Peyer's patch (tissue), 4 donors: ENCODE data around the gene SOHLH2.

Experiments used
- POLR2A ChIP-seq, 2 donors: fragments of 450-650 bp; IDR thresholded peaks; one replicate each; pipeline ENCODE4 v1.5.1; 2017; ENCODE audit warnings: antibody characterized with exemption in 2 of 2, mild to moderate bottlenecking in 2 of 2, moderate library complexity in 2 of 2
- TF ChIP-seq, protein P1 (sequence below), 6 experiments: fragments of 450-650 bp in 4 of 6; fragments of 200-600 bp in 2 of 6; sonication (generic) in 1 of 6; IDR thresholded peaks; one replicate each; pipeline ENCODE4 v1.5.1; 2017 to 2019; ENCODE audit warnings: antibody characterized with exemption in 6 of 6, mild to moderate bottlenecking in 3 of 6, moderate library complexity in 1 of 6

DNA sequence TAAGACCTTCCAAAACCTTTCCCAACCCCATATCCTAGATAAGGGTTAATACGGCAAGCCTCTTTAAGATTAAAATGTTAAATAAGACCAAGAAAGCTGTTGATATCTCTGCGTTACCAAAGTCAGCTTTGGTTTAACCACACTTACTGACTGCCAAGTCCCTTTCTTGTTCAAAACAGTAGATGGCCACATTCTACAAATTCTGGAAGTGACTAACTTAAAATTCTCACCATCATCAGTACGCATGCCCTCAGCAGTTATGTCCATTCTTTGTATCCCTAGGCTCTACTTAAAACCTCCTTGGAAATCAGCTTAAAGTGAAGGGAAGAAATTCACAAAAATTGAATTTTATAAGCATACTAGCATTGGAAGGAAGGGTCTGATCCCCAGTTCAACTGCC lies 23.6 kb downstream of the SOHLH2 start:
- no peak for TF ChIP-seq POLR2A (IDR thresholded peaks at IDR 0.05)
- TF ChIP-seq, protein P1, sequence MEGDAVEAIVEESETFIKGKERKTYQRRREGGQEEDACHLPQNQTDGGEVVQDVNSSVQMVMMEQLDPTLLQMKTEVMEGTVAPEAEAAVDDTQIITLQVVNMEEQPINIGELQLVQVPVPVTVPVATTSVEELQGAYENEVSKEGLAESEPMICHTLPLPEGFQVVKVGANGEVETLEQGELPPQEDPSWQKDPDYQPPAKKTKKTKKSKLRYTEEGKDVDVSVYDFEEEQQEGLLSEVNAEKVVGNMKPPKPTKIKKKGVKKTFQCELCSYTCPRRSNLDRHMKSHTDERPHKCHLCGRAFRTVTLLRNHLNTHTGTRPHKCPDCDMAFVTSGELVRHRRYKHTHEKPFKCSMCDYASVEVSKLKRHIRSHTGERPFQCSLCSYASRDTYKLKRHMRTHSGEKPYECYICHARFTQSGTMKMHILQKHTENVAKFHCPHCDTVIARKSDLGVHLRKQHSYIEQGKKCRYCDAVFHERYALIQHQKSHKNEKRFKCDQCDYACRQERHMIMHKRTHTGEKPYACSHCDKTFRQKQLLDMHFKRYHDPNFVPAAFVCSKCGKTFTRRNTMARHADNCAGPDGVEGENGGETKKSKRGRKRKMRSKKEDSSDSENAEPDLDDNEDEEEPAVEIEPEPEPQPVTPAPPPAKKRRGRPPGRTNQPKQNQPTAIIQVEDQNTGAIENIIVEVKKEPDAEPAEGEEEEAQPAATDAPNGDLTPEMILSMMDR (IDR thresholded peaks at IDR 0.05), result no peak
